Astrocyte (in vitro differentiated cells and primary cell): ENCODE results near the gene SPATA45. TPM values are rescaled to one million over a fixed set of nuclear protein-coding genes. Genes with fewer than 3 reads are reported as not detected.

ENCODE experiments used
- DNase-seq: peaks from one replicate; pipeline ENCODE4 v3.0.0-alpha.2; 2010; ENCODE audit warnings: low read depth
- FAIRE-seq: peaks from 2 replicates; lab custom pipeline; 2011; peaks lifted over from hg19 to GRCh38; lab: Jason Lieb, UNC
- H2AFZ ChIP-seq: 2 replicates; pipeline ENCODE4 v1.6.0; 2012; ENCODE audit warnings: low read depth, low read length, inconsistent platforms
- H3K27ac ChIP-seq: 2 replicates; pipeline ENCODE4 v1.5.1; 2011; ENCODE audit warnings: low read depth, low read length, inconsistent platforms
- H3K27me3 ChIP-seq: 2 replicates; pipeline ENCODE4 v1.6.0; 2011; ENCODE audit warnings: low read length, inconsistent platforms; ENCODE audit not compliant: insufficient read depth
- H3K36me3 ChIP-seq: 2 replicates; pipeline ENCODE4 v1.5.1; 2011; ENCODE audit warnings: low read length, inconsistent platforms; ENCODE audit not compliant: insufficient read depth
- H3K4me1 ChIP-seq: 2 replicates; pipeline ENCODE4 v1.5.1; 2011; ENCODE audit warnings: low read length, inconsistent platforms; ENCODE audit not compliant: insufficient read depth
- H3K4me2 ChIP-seq: 2 replicates; pipeline ENCODE4 v1.6.0; 2012; ENCODE audit warnings: low read length, inconsistent platforms
- H3K4me3 ChIP-seq: 2 replicates; pipeline ENCODE4 v1.5.1; 2011; ENCODE audit warnings: low read depth, mild to moderate bottlenecking, low read length, inconsistent platforms; ENCODE audit not compliant: insufficient read depth
- H3K79me2 ChIP-seq: 2 replicates; pipeline ENCODE4 v1.6.0; 2012; ENCODE audit warnings: mild to moderate bottlenecking, low read length, inconsistent platforms; ENCODE audit not compliant: insufficient read depth
- H3K9ac ChIP-seq: 2 replicates; pipeline ENCODE4 v1.6.0; 2012; ENCODE audit warnings: mild to moderate bottlenecking, low read length, inconsistent platforms
- H3K9me3 ChIP-seq: 2 replicates; pipeline ENCODE4 v1.5.1; 2012; ENCODE audit warnings: low read depth, mild to moderate bottlenecking, low read length, inconsistent platforms; ENCODE audit not compliant: insufficient read depth
- H4K20me1 ChIP-seq: 2 replicates; pipeline ENCODE4 v1.6.0; 2012; ENCODE audit warnings: low read length, inconsistent platforms; ENCODE audit not compliant: insufficient read depth
- H3K27ac Mint-ChIP-seq: one replicate; pipeline ENCODE4 v1.8.0; 2021; ENCODE audit warnings: mild to moderate bottlenecking, mixed read lengths; ENCODE audit not compliant: unreplicated experiment
- H3K27me3 Mint-ChIP-seq: one replicate; pipeline ENCODE4 v1.8.0; 2021; ENCODE audit warnings: low read depth, mixed read lengths; ENCODE audit not compliant: unreplicated experiment
- H3K36me3 Mint-ChIP-seq: one replicate; pipeline ENCODE4 v1.8.0; 2021; ENCODE audit warnings: low read depth, mixed read lengths; ENCODE audit not compliant: unreplicated experiment
- H3K4me1 Mint-ChIP-seq: one replicate; pipeline ENCODE4 v1.8.0; 2021; ENCODE audit warnings: low read depth, mixed read lengths; ENCODE audit not compliant: unreplicated experiment
- H3K4me3 Mint-ChIP-seq: one replicate; pipeline ENCODE4 v1.8.0; 2021; ENCODE audit warnings: mild to moderate bottlenecking, moderate library complexity, mixed read lengths; ENCODE audit not compliant: unreplicated experiment
- H3K9me3 Mint-ChIP-seq: one replicate; pipeline ENCODE4 v1.8.0; 2021; ENCODE audit warnings: mild to moderate bottlenecking, mixed read lengths; ENCODE audit not compliant: unreplicated experiment
- EZH2 ChIP-seq: IDR thresholded peaks from 2 replicates; pipeline ENCODE4 v1.6.1; 2012; ENCODE audit warnings: mild to moderate bottlenecking, low read length, inconsistent platforms; ENCODE audit not compliant: insufficient read depth
- total RNA-seq: library from RNA; stranded (reverse); gene quantifications from 2 replicates; pipeline ENCODE4 v1.2.1, GENCODE V29; 2021
- TF ChIP-seq, protein P1 (sequence below): IDR thresholded peaks from 2 replicates; pipeline ENCODE4 v1.5.1; 2011; ENCODE audit warnings: low read depth, mild to moderate bottlenecking, inconsistent platforms, low read length, moderate library complexity; ENCODE audit not compliant: insufficient read depth

The SPATA45 gene
- total RNA-seq, 1 donor from 2014 or later: not detected

GRCh38 chr1:212825798-212826452 lies 21.5 kb downstream of the SPATA45 start:
- FAIRE-seq (no peak), DNase-seq (no peak)
- H3K9ac ChIP-seq: no peak overlapping the region
- H3K4me1 ChIP-seq: no peaks in the 10 kb centered on the region
- no peak overlapping the region for H3K27ac ChIP-seq
- no peak overlapping the region for H3K4me3 ChIP-seq
- Mint-ChIP-seq H3K27ac (no peak overlapping the region), H3K9me3 (peaks cover 21% of the 10 kb centered on the region), H3K27me3 (no peaks in the 10 kb centered on the region), H3K4me1 (no peaks in the 10 kb centered on the region), H3K36me3 (peaks cover 3% of the 10 kb centered on the region), H3K4me3 (no peak overlapping the region)
- no peaks in the 10 kb centered on the region for H3K79me2 ChIP-seq
- H3K4me2 ChIP-seq: no peak overlapping the region
- H3K9me3 ChIP-seq: peaks cover 16% of the 10 kb centered on the region
- no peaks in the 10 kb centered on the region for H4K20me1 ChIP-seq
- H3K27me3 ChIP-seq: no peaks in the 10 kb centered on the region
- H2AFZ ChIP-seq: no peak overlapping the region
- no peak for TF ChIP-seq EZH2
- TF ChIP-seq, protein P1, sequence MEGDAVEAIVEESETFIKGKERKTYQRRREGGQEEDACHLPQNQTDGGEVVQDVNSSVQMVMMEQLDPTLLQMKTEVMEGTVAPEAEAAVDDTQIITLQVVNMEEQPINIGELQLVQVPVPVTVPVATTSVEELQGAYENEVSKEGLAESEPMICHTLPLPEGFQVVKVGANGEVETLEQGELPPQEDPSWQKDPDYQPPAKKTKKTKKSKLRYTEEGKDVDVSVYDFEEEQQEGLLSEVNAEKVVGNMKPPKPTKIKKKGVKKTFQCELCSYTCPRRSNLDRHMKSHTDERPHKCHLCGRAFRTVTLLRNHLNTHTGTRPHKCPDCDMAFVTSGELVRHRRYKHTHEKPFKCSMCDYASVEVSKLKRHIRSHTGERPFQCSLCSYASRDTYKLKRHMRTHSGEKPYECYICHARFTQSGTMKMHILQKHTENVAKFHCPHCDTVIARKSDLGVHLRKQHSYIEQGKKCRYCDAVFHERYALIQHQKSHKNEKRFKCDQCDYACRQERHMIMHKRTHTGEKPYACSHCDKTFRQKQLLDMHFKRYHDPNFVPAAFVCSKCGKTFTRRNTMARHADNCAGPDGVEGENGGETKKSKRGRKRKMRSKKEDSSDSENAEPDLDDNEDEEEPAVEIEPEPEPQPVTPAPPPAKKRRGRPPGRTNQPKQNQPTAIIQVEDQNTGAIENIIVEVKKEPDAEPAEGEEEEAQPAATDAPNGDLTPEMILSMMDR: no peak
- no peaks in the 10 kb centered on the region for H3K36me3 ChIP-seq

- FAIRE-seq: no peak
- no peaks in the 10 kb centered on the region for H4K20me1 ChIP-seq
- H3K4me1 ChIP-seq: no peaks in the 10 kb centered on the region
- H3K27ac Mint-ChIP-seq: no peak overlapping the region
- no peaks in the 10 kb centered on the region for H3K27me3 ChIP-seq
- H3K4me3 Mint-ChIP-seq: no peak overlapping the region
- DNase-seq: no peak
- H3K36me3 Mint-ChIP-seq: peaks cover 3% of the 10 kb centered on the region
- no peak overlapping the region for H3K4me3 ChIP-seq
- no peak for TF ChIP-seq EZH2
- TF ChIP-seq, protein P1: no peak
- no peak overlapping the region for H3K27ac ChIP-seq
- peaks cover 16% of the 10 kb centered on the region for H3K9me3 ChIP-seq
- H2AFZ ChIP-seq: no peak overlapping the region
- no peak overlapping the region for H3K9ac ChIP-seq
- no peaks in the 10 kb centered on the region for H3K79me2 ChIP-seq
- no peaks in the 10 kb centered on the region for H3K36me3 ChIP-seq
- H3K27me3 Mint-ChIP-seq: no peaks in the 10 kb centered on the region
- no peaks in the 10 kb centered on the region for H3K4me1 Mint-ChIP-seq
- H3K9me3 Mint-ChIP-seq: peaks cover 21% of the 10 kb centered on the region
- no peak overlapping the region for H3K4me2 ChIP-seq
Observed at GRCh38 chr1:212824201-212824600, 23.2 kb downstream of the SPATA45 start.

DNA sequence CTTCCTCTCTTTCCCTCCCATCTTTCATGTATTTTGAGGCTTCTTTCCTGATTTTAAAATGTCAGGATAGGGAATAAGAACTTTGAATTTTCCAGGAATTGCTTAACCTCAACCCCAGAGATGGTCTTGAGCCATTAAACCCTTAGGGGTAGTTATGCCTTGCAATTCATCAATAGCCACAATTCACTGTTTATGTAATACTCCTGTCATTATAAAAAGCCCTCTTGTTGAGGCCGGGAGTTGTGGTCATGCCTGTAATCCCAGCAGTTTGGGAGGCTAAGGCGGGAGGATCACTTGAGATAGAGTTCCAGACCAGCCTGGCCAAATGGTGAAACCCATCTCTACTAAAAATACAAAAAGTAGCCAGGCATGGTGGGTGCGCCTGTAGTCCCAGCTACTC lies 24.5 kb downstream of the SPATA45 start:
- H3K79me2 ChIP-seq: no peaks in the 10 kb centered on the region
- TF ChIP-seq EZH2: no peak
- TF ChIP-seq, protein P1: no peak
- no peaks in the 10 kb centered on the region for H3K36me3 ChIP-seq
- H4K20me1 ChIP-seq: no peaks in the 10 kb centered on the region
- no peaks in the 10 kb centered on the region for H3K27me3 Mint-ChIP-seq
- H3K4me2 ChIP-seq: no peak overlapping the region
- FAIRE-seq (no peak), DNase-seq (no peak)
- H3K9ac ChIP-seq: no peak overlapping the region
- H3K9me3 Mint-ChIP-seq: peaks cover 21% of the 10 kb centered on the region
- H3K9me3 ChIP-seq: peaks cover 16% of the 10 kb centered on the region
- no peak overlapping the region for H3K4me3 ChIP-seq
- peaks cover 3% of the 10 kb centered on the region for H3K36me3 Mint-ChIP-seq
- no peak overlapping the region for H3K27ac Mint-ChIP-seq
- no peak overlapping the region for H3K27ac ChIP-seq
- H3K4me3 Mint-ChIP-seq: no peak overlapping the region
- no peaks in the 10 kb centered on the region for H3K4me1 ChIP-seq
- no peaks in the 10 kb centered on the region for H3K4me1 Mint-ChIP-seq
- no peak overlapping the region for H2AFZ ChIP-seq
- no peaks in the 10 kb centered on the region for H3K27me3 ChIP-seq
